IPS-15b (cell line): Measurements from ENCODE around the gene ATRX.
"Not testable (repeated sequence)": the region's sequence is repeated elsewhere in the genome, so short reads cannot be mapped to it uniquely, and the experiment has no call there.

ENCODE experiments used
- H3K27me3 ChIP-seq: one replicate; pipeline ENCODE4 v1.6.1; 2013; ENCODE audit warnings: low read length; ENCODE audit not compliant: control insufficient read depth, insufficient read depth
- H3K36me3 ChIP-seq: one replicate; pipeline ENCODE4 v1.6.1; 2013; ENCODE audit warnings: low read length; ENCODE audit not compliant: control insufficient read depth, insufficient read depth
- H3K4me1 ChIP-seq: one replicate; pipeline ENCODE4 v1.6.1; 2013; ENCODE audit warnings: mild to moderate bottlenecking, low read length; ENCODE audit not compliant: control insufficient read depth, insufficient read depth
- H3K4me3 ChIP-seq: one replicate; pipeline ENCODE4 v1.5.1; 2013; ENCODE audit warnings: low read depth, low read length
- H3K9ac ChIP-seq: one replicate; pipeline ENCODE4 v1.6.1; 2013; ENCODE audit warnings: low read depth, mild to moderate bottlenecking, low read length
- H3K9me3 ChIP-seq: one replicate; pipeline ENCODE4 v1.6.1; 2013; ENCODE audit warnings: mild to moderate bottlenecking, low read length; ENCODE audit not compliant: control insufficient read depth, insufficient read depth

ATRX gene

GRCh38 chrX:77597511-77597910, 188.5 kb downstream of the ATRX start:
- H3K4me3 ChIP-seq: no peak overlapping the region
- H3K36me3 ChIP-seq: no peaks in the 10 kb centered on the region
- H3K27me3 ChIP-seq: no peaks in the 10 kb centered on the region
- no peaks in the 10 kb centered on the region for H3K9me3 ChIP-seq
- H3K9ac ChIP-seq: no peak overlapping the region
- no peaks in the 10 kb centered on the region for H3K4me1 ChIP-seq

DNA sequence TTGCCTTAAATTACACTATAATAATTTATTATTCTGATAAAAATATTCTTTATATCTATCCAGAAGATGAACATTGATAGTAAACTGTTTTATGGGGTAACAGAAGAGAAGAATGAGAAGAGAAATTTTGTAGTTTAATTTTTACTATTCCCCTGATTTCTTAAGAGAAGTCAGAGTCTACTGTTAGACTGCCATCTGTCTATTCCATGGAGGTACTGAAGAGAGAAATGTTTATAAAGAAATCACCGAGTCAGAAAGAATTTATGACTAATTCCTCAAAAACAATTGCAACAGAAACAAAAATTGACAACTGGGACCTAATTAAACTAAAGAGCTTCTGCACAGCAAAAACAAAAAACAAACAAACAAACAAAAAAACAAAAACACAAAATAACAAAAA, 188.9 kb downstream of the ATRX start:
- no peaks in the 10 kb centered on the region for H3K27me3 ChIP-seq
- H3K4me1 ChIP-seq: no peaks in the 10 kb centered on the region
- no peak overlapping the region for H3K4me3 ChIP-seq
- no peaks in the 10 kb centered on the region for H3K9me3 ChIP-seq
- no peaks in the 10 kb centered on the region for H3K36me3 ChIP-seq
- H3K9ac ChIP-seq: no peak overlapping the region

GRCh38 chrX:77595848-77596247, 190.2 kb downstream of the ATRX start:
- Histone ChIP-seq H3K27me3 (no peaks in the 10 kb centered on the region), H3K36me3 (no peaks in the 10 kb centered on the region), H3K4me1 (no peaks in the 10 kb centered on the region), H3K9me3 (no peaks in the 10 kb centered on the region), H3K9ac (no peak overlapping the region), H3K4me3 (no peak overlapping the region)

- Histone ChIP-seq H3K9ac (no peak overlapping the region), H3K4me1 (no peaks in the 10 kb centered on the region)
Measured at GRCh38 chrX:77572322-77572721, 213.7 kb downstream of the ATRX start.

DNA sequence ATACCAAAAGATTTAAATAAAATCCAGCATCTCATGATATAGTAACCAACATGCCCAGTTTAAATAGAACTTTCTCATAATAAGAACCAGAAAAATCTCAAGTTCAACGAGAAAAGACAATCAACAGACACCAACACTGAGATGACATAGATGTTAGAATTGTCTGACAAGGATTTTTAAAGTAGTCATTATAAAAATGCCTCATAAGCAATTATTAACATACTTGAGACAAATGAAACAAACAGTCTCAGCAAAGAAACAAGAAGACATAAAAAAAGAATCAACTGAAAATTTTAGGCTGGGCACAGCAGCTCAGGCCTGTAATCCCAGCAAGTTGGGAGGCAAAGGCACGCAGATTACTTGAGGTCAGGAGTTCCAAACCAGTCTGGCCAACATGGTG, 220.7 kb downstream of the ATRX start:
- Histone ChIP-seq H3K9ac (no peak overlapping the region), H3K4me3 (no peak overlapping the region), H3K4me1 (no peaks in the 10 kb centered on the region), H3K36me3 (no peaks in the 10 kb centered on the region), H3K9me3 (peaks cover 6% of the 10 kb centered on the region), H3K27me3 (no peaks in the 10 kb centered on the region)

More at GRCh38 chrX:77572322-77572721, 213.7 kb downstream of the ATRX start:
- Histone ChIP-seq H3K4me3 (no peak overlapping the region), H3K36me3 (no peaks in the 10 kb centered on the region), H3K9me3 (peaks cover 6% of the 10 kb centered on the region), H3K27me3 (no peaks in the 10 kb centered on the region)

- Histone ChIP-seq H3K27me3 (no peaks in the 10 kb centered on the region), H3K9me3 (peaks cover 6% of the 10 kb centered on the region), H3K36me3 (no peaks in the 10 kb centered on the region)
Measured at GRCh38 chrX:77564823-77565222, 221.2 kb downstream of the ATRX start.

GRCh38 chrX:77561372-77561771, 224.6 kb downstream of the ATRX start:
- H3K4me1 ChIP-seq: no peaks in the 10 kb centered on the region
- H3K4me3 ChIP-seq: no peak overlapping the region
- H3K27me3 ChIP-seq: no peaks in the 10 kb centered on the region
- no peak overlapping the region for H3K9ac ChIP-seq
- no peaks in the 10 kb centered on the region for H3K9me3 ChIP-seq
- no peaks in the 10 kb centered on the region for H3K36me3 ChIP-seq

More at GRCh38 chrX:77564823-77565222, 221.2 kb downstream of the ATRX start:
- H3K4me1 ChIP-seq: no peaks in the 10 kb centered on the region
- H3K4me3 ChIP-seq: no peak overlapping the region
- H3K9ac ChIP-seq: no peak overlapping the region

DNA sequence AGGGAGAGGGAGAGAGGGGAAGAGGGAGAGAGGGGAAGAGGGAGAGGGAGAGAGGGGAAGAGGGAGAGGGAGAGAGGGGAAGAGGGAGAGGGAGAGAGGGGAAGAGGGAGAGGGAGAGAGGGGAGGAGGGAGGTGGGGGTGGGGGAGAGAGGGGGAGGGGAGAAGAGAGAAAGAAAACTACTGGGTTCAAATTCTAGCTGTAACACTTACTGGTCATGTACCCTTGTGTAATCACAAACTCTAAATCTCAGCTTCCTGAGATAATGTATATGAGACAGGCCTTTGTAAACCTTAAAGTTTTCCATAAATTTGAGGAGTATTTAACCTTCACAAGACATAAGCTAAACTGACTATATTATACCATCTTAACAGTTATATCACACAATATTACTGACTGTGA, 229.7 kb downstream of the ATRX start:
- Histone ChIP-seq H3K4me3 (no peak overlapping the region), H3K36me3 (no peaks in the 10 kb centered on the region), H3K9me3 (no peaks in the 10 kb centered on the region), H3K4me1 (no peaks in the 10 kb centered on the region), H3K27me3 (no peaks in the 10 kb centered on the region), H3K9ac (no peak overlapping the region)

- H3K36me3 ChIP-seq: no peaks in the 10 kb centered on the region
- H3K9me3 ChIP-seq: no peaks in the 10 kb centered on the region
- H3K27me3 ChIP-seq: no peaks in the 10 kb centered on the region
- H3K4me1 ChIP-seq: no peaks in the 10 kb centered on the region
- no peak overlapping the region for H3K9ac ChIP-seq
- H3K4me3 ChIP-seq: no peak overlapping the region
Measured at GRCh38 chrX:77548751-77549150, 237.3 kb downstream of the ATRX start.

DNA sequence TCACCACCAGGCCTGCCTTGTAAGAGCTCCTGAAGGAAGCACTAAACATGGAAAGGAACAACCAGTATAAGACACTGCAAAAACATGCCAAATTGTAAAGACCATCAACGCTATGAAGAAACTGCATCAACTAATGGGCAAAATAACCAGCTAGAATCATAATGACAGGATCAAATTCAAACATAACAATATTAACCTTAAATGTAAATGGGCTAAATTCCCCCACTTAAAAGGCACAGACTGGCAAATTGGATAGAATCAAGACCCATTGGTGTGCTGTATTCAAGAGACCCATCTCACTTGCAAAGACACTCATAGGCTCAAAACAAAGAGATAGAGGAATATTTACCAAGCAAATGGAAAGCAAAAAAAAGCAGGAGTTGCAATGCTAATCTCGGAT, 246.2 kb downstream of the ATRX start:
- not testable (repeated sequence) for H3K36me3 ChIP-seq, H3K9ac ChIP-seq, H3K4me1 ChIP-seq, H3K27me3 ChIP-seq, H3K9me3 ChIP-seq, H3K4me3 ChIP-seq

DNA sequence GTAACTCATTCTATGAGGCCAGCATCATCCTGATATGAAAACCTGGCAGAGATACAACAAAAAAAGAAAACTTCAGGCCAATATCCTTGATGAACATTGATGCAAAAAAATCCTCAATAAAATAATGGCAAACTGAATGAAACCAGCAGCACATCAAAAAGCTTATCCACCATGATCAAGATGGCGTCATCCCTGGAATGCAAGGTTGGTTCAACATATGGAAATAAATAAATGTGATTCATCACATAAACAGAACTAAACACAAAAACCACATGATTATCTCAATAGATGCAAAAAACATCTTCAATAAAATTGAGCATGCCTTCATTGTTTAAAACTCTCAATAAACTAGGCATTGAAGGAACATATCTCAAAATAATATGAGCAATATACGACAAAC, 254.8 kb downstream of the ATRX start:
- not testable (repeated sequence) for H3K27me3 ChIP-seq, H3K9me3 ChIP-seq, H3K9ac ChIP-seq

DNA sequence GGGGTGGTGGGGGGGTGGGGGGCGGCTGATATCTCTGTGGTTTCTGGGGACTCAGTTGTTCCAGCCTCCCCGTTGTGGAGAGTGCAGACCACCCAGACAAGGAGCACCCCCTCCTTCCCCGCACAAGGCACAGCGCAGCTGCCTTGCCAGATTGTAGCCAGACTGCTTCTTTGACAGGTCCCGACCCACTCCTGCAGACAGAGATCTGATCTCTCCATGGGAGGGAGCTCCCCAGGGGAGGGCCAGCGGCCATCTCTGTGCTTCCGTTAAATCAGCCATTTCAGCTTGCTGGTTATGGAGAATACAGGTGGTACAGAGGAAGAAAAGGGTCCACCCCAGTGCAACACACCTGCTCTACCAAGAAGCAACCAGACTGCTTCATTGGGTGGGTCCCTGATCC, 258.0 kb downstream of the ATRX start:
- no peaks in the 10 kb centered on the region for H3K9me3 ChIP-seq
- H3K27me3 ChIP-seq: no peaks in the 10 kb centered on the region
- no peak overlapping the region for H3K4me3 ChIP-seq
- H3K36me3 ChIP-seq: no peaks in the 10 kb centered on the region
- H3K9ac ChIP-seq: no peak overlapping the region
- peaks cover 4% of the 10 kb centered on the region for H3K4me1 ChIP-seq

More for the DNA sequence above, 254.8 kb downstream of the ATRX start:
- H3K4me1 ChIP-seq, H3K36me3 ChIP-seq, H3K4me3 ChIP-seq: not testable (repeated sequence)
